Progenitor cell of endocrine pancreas (in vitro differentiated cells): ENCODE measurements around the gene CRISPLD2. TPM values are rescaled to one million over a fixed set of nuclear protein-coding genes. Genes with fewer than 3 reads are reported as not detected.

Experiments used
- DNase-seq: peaks from one replicate; pipeline ENCODE4 v3.0.0; 2021; ENCODE audit warnings: low spot score; ENCODE audit not compliant: unreplicated experiment
- H3K27ac Mint-ChIP-seq: 2 replicates; pipeline ENCODE4 v1.8.0; 2021; ENCODE audit warnings: mild to moderate bottlenecking, moderate library complexity, mixed read lengths
- H3K27me3 Mint-ChIP-seq: 2 replicates; pipeline ENCODE4 v1.8.0; 2021; ENCODE audit warnings: mixed read lengths
- H3K36me3 Mint-ChIP-seq: 2 replicates; pipeline ENCODE4 v1.8.0; 2022; ENCODE audit warnings: mixed read lengths; ENCODE audit not compliant: insufficient read depth
- H3K4me1 Mint-ChIP-seq: 2 replicates; pipeline ENCODE4 v1.8.0; 2021; ENCODE audit warnings: low read depth, mixed read lengths
- H3K4me3 Mint-ChIP-seq: 2 replicates; pipeline ENCODE4 v1.8.0; 2021; ENCODE audit warnings: low read depth, mild to moderate bottlenecking, moderate library complexity, mixed read lengths
- H3K9me3 Mint-ChIP-seq: 2 replicates; pipeline ENCODE4 v1.8.0; 2021; ENCODE audit warnings: low read depth, mixed read lengths
- CTCF ChIP-seq: fragments of 200-600 bp; sonication (generic); IDR thresholded peaks from one replicate; pipeline ENCODE4 v1.5.0; 2021; ENCODE audit warnings: antibody characterized with exemption, mild to moderate bottlenecking; ENCODE audit not compliant: unreplicated experiment
- total RNA-seq: library from RNA; stranded (reverse); gene quantifications from 2 replicates; pipeline ENCODE4 v1.2.1, GENCODE V29; 2021

CRISPLD2 gene
- total RNA-seq, 1 donor from 2014 or later: 11.0 TPM

DNA sequence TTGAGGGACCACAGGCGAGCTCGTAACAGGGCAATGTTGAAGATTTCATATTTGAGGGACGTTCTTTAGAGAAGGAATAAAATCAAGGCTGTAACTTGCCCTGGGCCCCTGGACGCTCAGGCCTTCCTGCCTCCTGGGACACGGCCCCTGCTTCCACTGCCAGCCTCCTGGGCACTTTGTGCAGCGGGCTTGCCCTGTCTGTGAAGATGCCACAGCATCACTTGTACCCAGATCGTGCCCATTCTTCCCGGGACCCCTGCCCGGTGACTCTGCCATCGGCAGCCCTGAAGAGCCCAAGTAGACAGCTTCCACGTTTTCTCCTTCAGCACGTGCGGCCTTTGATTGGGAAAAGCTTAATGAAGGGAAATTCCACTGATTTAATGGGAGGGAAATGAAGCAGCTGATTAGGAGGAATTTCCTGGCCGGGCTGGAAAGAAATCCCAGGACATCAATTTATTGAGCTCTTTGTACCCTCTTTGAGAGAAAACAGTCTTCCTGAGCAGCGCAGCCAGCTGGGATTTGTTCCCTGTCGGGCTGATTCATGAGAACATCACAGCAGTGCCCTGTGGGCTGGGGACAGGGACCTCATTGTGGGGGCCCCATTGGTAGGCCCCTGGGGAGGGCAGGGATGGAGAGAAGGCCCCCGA lies 71.5 kb downstream of the CRISPLD2 start:
- H3K9me3 Mint-ChIP-seq: no peaks in the 10 kb centered on the region
- H3K36me3 Mint-ChIP-seq: peaks cover 4% of the 10 kb centered on the region
- no peak overlapping the region for H3K4me3 Mint-ChIP-seq
- H3K27me3 Mint-ChIP-seq: no peaks in the 10 kb centered on the region
- TF ChIP-seq CTCF: no peak
- H3K27ac Mint-ChIP-seq: no peak overlapping the region
- DNase-seq: no peak
- no peaks in the 10 kb centered on the region for H3K4me1 Mint-ChIP-seq

- Mint-ChIP-seq H3K36me3 (peaks cover 4% of the 10 kb centered on the region), H3K9me3 (no peaks in the 10 kb centered on the region), H3K27me3 (no peaks in the 10 kb centered on the region), H3K4me3 (no peak overlapping the region), H3K4me1 (no peaks in the 10 kb centered on the region), H3K27ac (no peak overlapping the region)
- TF ChIP-seq CTCF: no peak
- no peak for DNase-seq
Observed at GRCh38 chr16:84892097-84892496, 72.3 kb downstream of the CRISPLD2 start.

- no peaks in the 10 kb centered on the region for H3K9me3 Mint-ChIP-seq
- no peak for TF ChIP-seq CTCF
- no peak for DNase-seq
- no peaks in the 10 kb centered on the region for H3K4me1 Mint-ChIP-seq
- no peaks in the 10 kb centered on the region for H3K27me3 Mint-ChIP-seq
- peaks cover 6% of the 10 kb centered on the region for H3K36me3 Mint-ChIP-seq
- no peak overlapping the region for H3K4me3 Mint-ChIP-seq
- H3K27ac Mint-ChIP-seq: no peak overlapping the region
Observed at GRCh38 chr16:84893467-84893848, 73.7 kb downstream of the CRISPLD2 start.

DNA sequence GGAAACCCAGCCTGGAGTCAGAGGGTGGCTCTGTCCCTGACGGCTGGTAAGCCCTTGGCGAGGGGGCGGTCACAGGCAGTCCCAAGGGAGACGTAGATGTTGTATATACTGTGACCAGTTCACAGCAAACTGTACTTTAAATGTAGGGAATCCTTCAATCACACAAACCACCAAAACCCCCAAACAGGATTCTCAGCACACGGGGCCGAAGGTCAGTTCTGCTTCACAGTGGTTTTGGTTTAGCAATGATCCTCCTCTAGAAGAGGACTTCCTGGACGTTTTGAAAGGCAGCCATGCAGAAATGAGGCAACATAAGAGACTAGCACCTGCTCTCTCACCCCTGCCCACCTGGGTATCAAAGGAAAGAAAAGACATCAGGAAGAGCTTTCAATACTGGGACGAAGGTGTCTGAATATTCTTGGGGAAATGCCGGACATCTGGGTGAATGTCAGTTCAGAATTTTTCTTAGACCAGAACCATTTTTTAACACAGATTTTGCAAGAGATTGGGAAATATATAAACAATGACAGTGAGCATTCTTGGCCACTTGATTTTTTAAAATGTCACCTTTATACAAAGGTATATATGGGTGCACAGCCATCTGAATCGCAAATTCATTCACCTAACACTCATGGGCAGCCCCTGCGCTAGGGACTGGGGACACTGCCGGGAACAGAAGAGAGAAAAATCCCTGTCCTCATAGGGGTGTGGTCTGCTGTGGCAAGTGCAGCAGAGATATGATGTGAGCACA lies 74.2 kb downstream of the CRISPLD2 start:
- TF ChIP-seq CTCF: no peak
- no peaks in the 10 kb centered on the region for H3K27me3 Mint-ChIP-seq
- no peaks in the 10 kb centered on the region for H3K4me1 Mint-ChIP-seq
- H3K27ac Mint-ChIP-seq: no peak overlapping the region
- H3K36me3 Mint-ChIP-seq: peaks cover 5% of the 10 kb centered on the region
- no peak for DNase-seq
- no peak overlapping the region for H3K4me3 Mint-ChIP-seq
- H3K9me3 Mint-ChIP-seq: no peaks in the 10 kb centered on the region

GRCh38 chr16:84895016-84895415 lies 75.2 kb downstream of the CRISPLD2 start:
- DNase-seq: no peak
- Mint-ChIP-seq H3K4me3 (no peak overlapping the region), H3K9me3 (no peaks in the 10 kb centered on the region), H3K27me3 (no peaks in the 10 kb centered on the region), H3K27ac (no peak overlapping the region), H3K36me3 (peaks cover 5% of the 10 kb centered on the region), H3K4me1 (no peaks in the 10 kb centered on the region)
- no peak for TF ChIP-seq CTCF
